ENCODE data around the gene LGI4. TPM values are rescaled to one million over a fixed set of nuclear protein-coding genes. Genes with fewer than 3 reads are reported as not detected.

LGI4 gene
- 1 to 10 TPM; 2.0 to 2.5 (median 2.4) TPM for polyA plus RNA-seq (ENCODE audit: insufficient read length in 3 of 3)
- long read RNA-seq, donor 1 = 0 reads
- long read RNA-seq, donor 2 = 0 reads
- long read RNA-seq, donor 3 = 0 reads
- long read RNA-seq, donor 4, partial matches to known transcripts = 0 of 3 reads
- long read RNA-seq, donor 4, other reads (novel, unspliced or antisense) = 0 of 3 reads
- long read RNA-seq, donor 5, partial matches to known transcripts = 48 of 49 reads
- long read RNA-seq, donor 5, other reads (novel, unspliced or antisense) = 0 of 49 reads
- long read RNA-seq, donor 6, partial matches to known transcripts = 12 of 12 reads
- long read RNA-seq, donor 6, other reads (novel, unspliced or antisense) = 0 of 12 reads
- long read RNA-seq, donor 7, partial matches to known transcripts = 0 of 1 reads
- long read RNA-seq, donor 7, other reads (novel, unspliced or antisense) = 0 of 1 reads
- long read RNA-seq, donor 8, partial matches to known transcripts = 30 of 68 reads
- long read RNA-seq, donor 8, other reads (novel, unspliced or antisense) = 37 of 68 reads
- long read RNA-seq, donor 9, partial matches to known transcripts = 0 of 22 reads
- long read RNA-seq, donor 9, other reads (novel, unspliced or antisense) = 21 of 22 reads
- long read RNA-seq, donor 10, partial matches to known transcripts = 7 of 19 reads
- long read RNA-seq, donor 10, other reads (novel, unspliced or antisense) = 12 of 19 reads
- long read RNA-seq, donor 11, partial matches to known transcripts = 8 of 34 reads
- long read RNA-seq, donor 11, other reads (novel, unspliced or antisense) = 25 of 34 reads
- long read RNA-seq, donor 12 = 0 reads
- long read RNA-seq, donor 13 = 0 reads
- long read RNA-seq, donor 14, partial matches to known transcripts = 0 of 2 reads
- long read RNA-seq, donor 14, other reads (novel, unspliced or antisense) = 0 of 2 reads
- long read RNA-seq, donor 15, partial matches to known transcripts = 0 of 9 reads
- long read RNA-seq, donor 15, other reads (novel, unspliced or antisense) = 9 of 9 reads
- long read RNA-seq, donor 16, partial matches to known transcripts = 0 of 3 reads
- long read RNA-seq, donor 16, other reads (novel, unspliced or antisense) = 0 of 3 reads

GRCh38 chr19:35134601-35135242 is at the start of gene LGI4:
Gene LGI4, minus strand, starts transcription at chr19:35135059. Its CDS starts 379 bp downstream, at chr19:35134680.
- no peak for DNase-seq (ENCODE audit: extremely low read depth in 1 of 11, low read depth in 9 of 11, low spot score in 4 of 11)

GRCh38 chr19:35184267-35184666 is 49.4 kb upstream of the LGI4 start:
- no peak for DNase-seq (ENCODE audit: extremely low read depth in 1 of 11, low read depth in 9 of 11, low spot score in 4 of 11)

- no peak for DNase-seq (ENCODE audit: extremely low read depth in 1 of 11, low read depth in 9 of 11, low spot score in 4 of 11)
These were observed 46.5 kb upstream of the LGI4 start for GRCh38 chr19:35181387-35181786.

- DNase-seq (ENCODE audit: extremely low read depth in 1 of 11, low read depth in 9 of 11, low spot score in 4 of 11) = no peak
These were observed 45.0 kb upstream of the LGI4 start for GRCh38 chr19:35179830-35180229.

- DNase-seq (ENCODE audit: extremely low read depth in 1 of 11, low read depth in 9 of 11, low spot score in 4 of 11) = no peak
These were observed 43.8 kb upstream of the LGI4 start for GRCh38 chr19:35178701-35179100.

GRCh38 chr19:35177377-35178274 is 42.8 kb upstream of the LGI4 start:
- DNase-seq (ENCODE audit: extremely low read depth in 1 of 11, low read depth in 9 of 11, low spot score in 4 of 11) = no peak

- DNase-seq (ENCODE audit: extremely low read depth in 1 of 11, low read depth in 9 of 11, low spot score in 4 of 11) = no peak
These were observed 41.3 kb upstream of the LGI4 start for GRCh38 chr19:35176181-35176570.

- DNase-seq (ENCODE audit: extremely low read depth in 1 of 11, low read depth in 9 of 11, low spot score in 4 of 11) = no peak
These were observed 39.4 kb upstream of the LGI4 start for GRCh38 chr19:35174226-35174625.

GRCh38 chr19:35171730-35172129 is 36.9 kb upstream of the LGI4 start:
- DNase-seq (ENCODE audit: extremely low read depth in 1 of 11, low read depth in 9 of 11, low spot score in 4 of 11) = no peak

GRCh38 chr19:35170359-35171061 is 35.7 kb upstream of the LGI4 start:
- DNase-seq (ENCODE audit: extremely low read depth in 1 of 11, low read depth in 9 of 11, low spot score in 4 of 11) = no peak

GRCh38 chr19:35169221-35169995 is 34.5 kb upstream of the LGI4 start:
- no peak for DNase-seq (ENCODE audit: extremely low read depth in 1 of 11, low read depth in 9 of 11, low spot score in 4 of 11)

- DNase-seq (ENCODE audit: extremely low read depth in 1 of 11, low read depth in 9 of 11, low spot score in 4 of 11) = no peak
These were observed 33.3 kb upstream of the LGI4 start for GRCh38 chr19:35168196-35168595.

- DNase-seq (ENCODE audit: extremely low read depth in 1 of 11, low read depth in 9 of 11, low spot score in 4 of 11) = no peak
These were observed 32.6 kb upstream of the LGI4 start for GRCh38 chr19:35167251-35168119.

- DNase-seq (ENCODE audit: extremely low read depth in 1 of 11, low read depth in 9 of 11, low spot score in 4 of 11) = no peak
These were observed 31.5 kb upstream of the LGI4 start for GRCh38 chr19:35166100-35167063.
